ENCODE results near the gene PIH1D1.

Gene PIH1D1

GRCh38 chr19:49427339-49427738 lies 24.3 kb downstream of the PIH1D1 start:
- no peak overlapping the region for H3K4me3 ChIP-seq (ENCODE audit: low read length)
- no peak for DNase-seq (ENCODE audit: low read depth)
- TF ChIP-seq CTCF (conservative IDR thresholded peaks at IDR 0.05; ENCODE audit: low read length), result no peak

GRCh38 chr19:49425922-49426592 lies 25.6 kb downstream of the PIH1D1 start:
- no peak overlapping the region for H3K4me3 ChIP-seq (ENCODE audit: low read length)
- DNase-seq (ENCODE audit: low read depth), result no peak
- TF ChIP-seq CTCF (conservative IDR thresholded peaks at IDR 0.05; ENCODE audit: low read length), result no peak

- no peak for TF ChIP-seq CTCF (conservative IDR thresholded peaks at IDR 0.05; ENCODE audit: low read length)
- no peak within 1 kb of the TSS for H3K4me3 ChIP-seq (ENCODE audit: low read length)
- DNase-seq (ENCODE audit: low read depth), result no peak
These were observed 26.4 kb downstream of the PIH1D1 start, which contains the start of gene GFY for GRCh38 chr19:49425178-49425577. Gene GFY (plus strand): TSS chr19:49425388. CDS start chr19:49426431, 1,043 bp downstream.

GRCh38 chr19:49423985-49424303 lies 27.7 kb downstream of the PIH1D1 start:
- TF ChIP-seq CTCF (conservative IDR thresholded peaks at IDR 0.05; ENCODE audit: low read length), result no peak
- H3K4me3 ChIP-seq (ENCODE audit: low read length), result no peak overlapping the region
- DNase-seq (ENCODE audit: low read depth), result no peak

GRCh38 chr19:49423071-49423984 lies 28.3 kb downstream of the PIH1D1 start, which contains the start of gene PTH2:
Gene PTH2 (minus strand): TSS chr19:49423441. CDS start chr19:49423339, 102 bp downstream.
- TF ChIP-seq CTCF (conservative IDR thresholded peaks at IDR 0.05; ENCODE audit: low read length), result no peak
- H3K4me3 ChIP-seq (ENCODE audit: low read length), result no peak within 1 kb of the TSS
- no peak for DNase-seq (ENCODE audit: low read depth)

- peak; percentile 21 for TF ChIP-seq CTCF (conservative IDR thresholded peaks at IDR 0.05; ENCODE audit: low read length)
- no peak for DNase-seq (ENCODE audit: low read depth)
These were observed 29.1 kb downstream of the PIH1D1 start for GRCh38 chr19:49422407-49423070.

More at GRCh38 chr19:49422407-49423070, 29.1 kb downstream of the PIH1D1 start:
- no peak overlapping the region for H3K4me3 ChIP-seq (ENCODE audit: low read length)
